Urinary bladder (tissue), 4 donors: ENCODE data around the gene DHRS11. TPM values are rescaled to one million over a fixed set of nuclear protein-coding genes. Genes with fewer than 3 reads are reported as not detected.
A peak's percentile ranks its signal among the peaks of the same experiment; 100 is the strongest.

Source experiments
- DNase-seq: peaks from one replicate; pipeline ENCODE4 v3.0.0-alpha.2; 2015; ENCODE audit errors: extremely low spot score
- H3K27ac ChIP-seq: one replicate; pipeline ENCODE4 v1.5.1; 2013; ENCODE audit warnings: low read depth, mild to moderate bottlenecking, moderate library complexity
- H3K36me3 ChIP-seq: one replicate; pipeline ENCODE4 v1.6.1; 2013; ENCODE audit warnings: mild to moderate bottlenecking, moderate library complexity; ENCODE audit not compliant: insufficient read depth
- H3K4me1 ChIP-seq: one replicate; pipeline ENCODE4 v1.6.1; 2013; ENCODE audit warnings: mild to moderate bottlenecking, moderate library complexity; ENCODE audit not compliant: insufficient read depth
- H3K4me3 ChIP-seq: one replicate; pipeline ENCODE4 v1.5.1; 2013; ENCODE audit warnings: low read depth, low read length
- WGBS: extraction: QIAGEN DNeasy Blood & Tissue Kit; methylation state at CpG from one replicate; pipeline ENCODE4 v1.1.7; 2013; 5-methylcytosine and 5-hydroxymethylcytosine counted together
- polyA plus RNA-seq: library from polyadenylated mRNA; stranded (reverse); fragments of 200-250 nt; gene quantifications from one replicate; pipeline ENCODE4 v1.2.3, GENCODE V29; 2013
- total RNA-seq: library from RNA; depleted of rRNA; stranded (reverse); fragments of >200 nt; gene quantifications from one replicate; pipeline ENCODE4 v1.2.3, GENCODE V29; 2014
- donor health status: healthy with polysubstance abuse.
- donor health status: healthy.

Gene DHRS11
- total RNA-seq (3.2 TPM), polyA plus RNA-seq (9.4 TPM)

- DNase-seq, result no peak
- WGBS, result 1% methylated on average over 87 of the region's 87 CpGs
- Histone ChIP-seq H3K4me3 (peak within 1 kb of the TSS; percentile 91), H3K36me3 (no peaks in the 10 kb centered on the region), H3K27ac (peak within 1 kb of the TSS; percentile 31), H3K4me1 (no peaks in the 10 kb centered on the region)
These were observed at the start of gene DHRS11 for GRCh38 chr17:36591434-36592315. TSS of gene DHRS11 (plus strand) at chr17:36591879. CDS start at chr17:36592010, 131 bp downstream.

GRCh38 chr17:36542755-36543154, 48.9 kb upstream of the DHRS11 start:
- Histone ChIP-seq H3K4me1 (no peaks in the 10 kb centered on the region), H3K4me3 (no peak overlapping the region), H3K36me3 (no peaks in the 10 kb centered on the region), H3K27ac (no peak overlapping the region)
- 98% methylated on average over 15 of the region's 15 CpGs for WGBS
- DNase-seq, result no peak

GRCh38 chr17:36544044-36544306, 47.7 kb upstream of the DHRS11 start:
- under 1% methylated on average over 10 of the region's 10 CpGs for WGBS
- DNase-seq, result no peak
- peak overlapping the region; percentile 98 for H3K27ac ChIP-seq
- H3K4me3 ChIP-seq, result peak overlapping the region; percentile 78
- no peaks in the 10 kb centered on the region for H3K36me3 ChIP-seq
- no peaks in the 10 kb centered on the region for H3K4me1 ChIP-seq

- Histone ChIP-seq H3K36me3 (no peaks in the 10 kb centered on the region), H3K4me1 (no peaks in the 10 kb centered on the region), H3K27ac (peak within 1 kb of the TSS; percentile 98), H3K4me3 (peak within 1 kb of the TSS; percentile 78)
- DNase-seq, result no peak
- under 1% methylated on average over 71 of the region's 71 CpGs for WGBS
These were observed 47.2 kb upstream of the DHRS11 start, which contains the start of gene GGNBP2 for GRCh38 chr17:36544307-36545076. TSS of gene GGNBP2 (plus strand) at chr17:36544919. CDS start at chr17:36545725, 806 bp downstream.

- Histone ChIP-seq H3K27ac (peak overlapping the region; percentile 98), H3K36me3 (no peaks in the 10 kb centered on the region), H3K4me3 (peak overlapping the region; percentile 78), H3K4me1 (no peaks in the 10 kb centered on the region)
- under 1% methylated on average over 32 of the region's 38 CpGs for WGBS
- no peak for DNase-seq
These were observed 46.6 kb upstream of the DHRS11 start for GRCh38 chr17:36545077-36545464.

- H3K4me1 ChIP-seq, result no peaks in the 10 kb centered on the region
- WGBS, result under 1% methylated on average over 60 of the region's 60 CpGs
- DNase-seq, result peak; percentile 91
- peak overlapping the region; percentile 95 for H3K27ac ChIP-seq
- no peaks in the 10 kb centered on the region for H3K36me3 ChIP-seq
- peak overlapping the region; percentile 78 for H3K4me3 ChIP-seq
These were observed 45.9 kb upstream of the DHRS11 start for GRCh38 chr17:36545465-36546417.

- H3K4me3 ChIP-seq, result peak overlapping the region; percentile 78
- WGBS, result 22% methylated on average over 7 of the region's 7 CpGs
- H3K4me1 ChIP-seq, result no peaks in the 10 kb centered on the region
- peak overlapping the region; percentile 95 for H3K27ac ChIP-seq
- peaks cover 2% of the 10 kb centered on the region for H3K36me3 ChIP-seq
- no peak for DNase-seq
These were observed 45.1 kb upstream of the DHRS11 start for GRCh38 chr17:36546418-36547093.

- Histone ChIP-seq H3K4me3 (no peak overlapping the region), H3K4me1 (no peaks in the 10 kb centered on the region), H3K36me3 (peaks cover 2% of the 10 kb centered on the region), H3K27ac (no peak overlapping the region)
- no peak for DNase-seq
These were observed 43.9 kb upstream of the DHRS11 start for GRCh38 chr17:36547776-36548175.

- no peak for DNase-seq
- Histone ChIP-seq H3K4me1 (no peaks in the 10 kb centered on the region), H3K36me3 (peaks cover 2% of the 10 kb centered on the region), H3K4me3 (no peak overlapping the region), H3K27ac (no peak overlapping the region)
- WGBS, result 86% methylated on average over 8 of the region's 8 CpGs
These were observed 40.9 kb upstream of the DHRS11 start for GRCh38 chr17:36550491-36551417.

- peaks cover 8% of the 10 kb centered on the region for H3K36me3 ChIP-seq
- no peaks in the 10 kb centered on the region for H3K4me1 ChIP-seq
- 82% methylated on average over 3 of the region's 3 CpGs for WGBS
- H3K27ac ChIP-seq, result no peak overlapping the region
- H3K4me3 ChIP-seq, result no peak overlapping the region
- DNase-seq, result no peak
These were observed 38.2 kb upstream of the DHRS11 start for GRCh38 chr17:36553459-36553858.

GRCh38 chr17:36566081-36566480, 25.6 kb upstream of the DHRS11 start:
- WGBS, result 94% methylated on average over 4 of the region's 4 CpGs
- H3K27ac ChIP-seq, result no peak overlapping the region
- no peak for DNase-seq
- peaks cover 9% of the 10 kb centered on the region for H3K36me3 ChIP-seq
- no peaks in the 10 kb centered on the region for H3K4me1 ChIP-seq
- H3K4me3 ChIP-seq, result no peak overlapping the region

GRCh38 chr17:36575028-36575427, 16.7 kb upstream of the DHRS11 start:
- no peak for DNase-seq
- Histone ChIP-seq H3K4me1 (no peaks in the 10 kb centered on the region), H3K36me3 (peaks cover 2% of the 10 kb centered on the region), H3K4me3 (no peak overlapping the region), H3K27ac (no peak overlapping the region)
- WGBS, result 95% methylated on average over 12 of the region's 12 CpGs
